Activated T-cell treated with anti-CD3 and anti-CD28 coated beads, Interleukin-2, amount 50 U/mL, for 4 hours (primary cell): Measurements from ENCODE around the gene SLC22A23. TPM values are rescaled to one million over a fixed set of nuclear protein-coding genes. Genes with fewer than 3 reads are reported as not detected.

Experiments
- ATAC-seq, 2 donors: fragments of 200-7000 bp; cut with Tn5 transposase; one replicate each; pipeline ENCODE4 v1.10.0; 2021
- DNase-seq: peaks from one replicate; pipeline ENCODE4 v3.0.0-alpha.2; 2020
- H3K27me3 Mint-ChIP-seq: one replicate; pipeline ENCODE4 v1.8.0; 2021; ENCODE audit warnings: low read depth, mixed read lengths
- H3K36me3 Mint-ChIP-seq: one replicate; pipeline ENCODE4 v1.8.0; 2022; ENCODE audit warnings: mixed read lengths; ENCODE audit not compliant: insufficient read depth
- H3K4me1 Mint-ChIP-seq: one replicate; pipeline ENCODE4 v1.8.0; 2021; ENCODE audit warnings: low read depth, mixed read lengths
- H3K4me3 Mint-ChIP-seq: one replicate; pipeline ENCODE4 v1.8.0; 2021; ENCODE audit warnings: mild to moderate bottlenecking, moderate library complexity, mixed read lengths
- H3K9me3 Mint-ChIP-seq: one replicate; pipeline ENCODE4 v1.8.0; 2021; ENCODE audit warnings: mixed read lengths
- total RNA-seq, 3 donors: library from RNA; stranded (reverse); gene quantifications; one replicate each; pipeline ENCODE4 v1.2.1, GENCODE V29; 2021

The SLC22A23 gene
- total RNA-seq, 3 donors from 2014 or later = 0.50 to 1.2 (median 0.54) TPM

DNA sequence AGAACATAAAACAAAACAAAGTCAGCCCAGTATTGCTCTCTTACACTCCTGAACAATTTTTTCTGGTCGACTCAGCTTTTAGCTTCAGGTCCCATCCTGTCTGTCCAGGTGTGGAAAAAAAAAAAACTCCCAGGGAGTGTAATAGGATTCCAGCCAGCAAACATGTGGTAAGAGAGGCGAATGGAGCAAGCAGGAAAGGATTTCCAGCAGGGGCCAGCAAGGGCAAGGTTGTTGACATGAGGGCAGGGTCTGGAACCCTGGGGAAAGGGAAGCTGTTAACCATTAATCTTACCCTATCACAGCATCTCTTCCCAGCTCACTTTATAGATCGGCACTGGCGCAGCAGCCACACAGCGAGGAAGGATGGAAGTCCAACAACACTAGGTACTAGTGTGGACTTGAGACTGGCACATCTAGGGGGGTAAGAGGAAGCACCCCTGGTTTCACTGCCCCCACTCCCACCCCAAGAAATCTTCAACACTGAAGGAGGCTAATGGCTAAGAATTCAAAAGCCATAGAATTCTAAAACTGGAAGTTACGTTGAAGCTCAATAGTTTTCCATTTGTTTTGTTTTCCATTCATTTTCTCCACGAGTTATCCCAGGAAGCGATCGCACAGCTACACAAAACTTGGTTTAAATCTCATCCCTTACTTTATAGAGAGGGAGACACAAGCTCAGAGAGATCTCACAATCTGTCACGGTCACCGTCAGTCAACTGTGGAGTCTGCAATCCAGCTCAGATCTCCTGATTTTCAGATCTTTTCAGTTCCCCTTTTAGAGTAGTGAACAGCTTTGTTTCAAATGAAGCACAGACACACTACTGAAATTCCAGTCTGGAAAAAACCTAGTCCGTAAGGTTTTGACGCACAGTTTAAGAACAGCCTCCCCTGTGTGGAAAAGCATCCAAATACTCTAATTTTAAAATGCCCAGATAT lies 53.3 kb downstream of the SLC22A23 start:
- Mint-ChIP-seq H3K4me1 (no peaks in the 10 kb centered on the region), H3K9me3 (no peaks in the 10 kb centered on the region), H3K4me3 (no peak overlapping the region), H3K36me3 (peaks cover 14% of the 10 kb centered on the region), H3K27me3 (peaks cover 2% of the 10 kb centered on the region)
- DNase-seq (no peak), ATAC-seq (no peak)

DNA sequence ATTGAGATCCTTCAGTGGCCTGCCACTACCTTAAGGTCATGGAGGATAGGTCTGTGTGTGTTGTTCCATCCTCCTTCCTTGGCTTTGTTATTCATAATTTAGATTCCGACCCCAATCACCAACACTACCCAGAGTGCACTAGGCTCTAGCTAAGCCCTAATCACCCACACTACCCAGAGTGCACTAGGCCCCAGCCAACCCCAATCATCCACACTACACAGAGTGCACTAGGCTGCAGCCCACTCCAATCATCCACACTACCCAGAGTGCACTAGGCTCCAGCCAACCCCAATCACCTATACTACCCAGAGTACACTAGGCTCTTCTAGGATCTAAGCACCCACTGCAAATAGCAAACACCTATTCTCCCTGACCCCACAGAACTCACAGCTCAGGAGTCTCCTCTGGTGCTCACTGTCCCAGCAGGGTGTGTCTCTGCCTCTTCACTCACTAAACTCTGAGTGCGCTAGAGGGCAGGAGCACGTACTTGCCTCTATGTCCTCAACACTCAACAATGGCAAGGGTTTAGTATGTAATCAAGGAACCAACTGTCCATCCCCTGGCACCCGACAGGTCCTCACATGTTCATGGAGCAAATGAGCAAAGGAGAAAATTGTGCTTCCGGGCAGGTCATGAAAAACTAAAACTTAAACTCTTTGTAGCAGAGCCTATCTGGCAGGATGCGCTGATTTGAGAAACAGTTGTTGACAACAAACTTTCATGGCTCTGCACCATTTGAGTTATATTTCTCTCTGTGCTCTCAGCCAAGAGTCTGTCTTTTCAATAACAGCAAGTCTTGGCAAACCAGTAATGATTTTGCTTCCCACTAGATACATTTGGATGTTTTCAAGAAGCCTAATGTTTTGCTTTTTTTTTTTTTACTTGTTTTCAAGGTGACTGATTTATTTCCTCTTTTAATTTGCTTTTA lies 54.3 kb downstream of the SLC22A23 start:
- ATAC-seq (no peak), DNase-seq (no peak)
- Mint-ChIP-seq H3K27me3 (peaks cover 2% of the 10 kb centered on the region), H3K36me3 (peaks cover 12% of the 10 kb centered on the region), H3K9me3 (no peaks in the 10 kb centered on the region), H3K4me1 (no peaks in the 10 kb centered on the region), H3K4me3 (no peak overlapping the region)

DNA sequence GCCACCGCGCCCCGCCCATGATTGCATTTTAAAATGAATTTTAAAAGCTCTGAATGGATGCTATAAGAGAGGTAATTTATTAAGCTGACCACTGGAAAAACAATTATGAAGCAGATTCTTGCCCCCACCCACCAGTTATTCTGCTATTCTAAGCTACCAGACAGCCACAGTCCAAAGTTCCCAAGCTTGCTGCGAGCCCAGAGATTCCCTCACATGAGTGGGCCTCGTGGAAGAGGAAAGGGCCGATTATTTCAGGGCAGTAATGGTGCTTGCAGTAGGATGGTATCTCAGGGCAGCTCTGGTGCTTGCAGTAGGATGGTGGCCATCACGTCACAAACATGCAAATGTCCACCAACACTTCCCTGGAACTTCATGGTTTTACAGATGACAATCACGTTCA lies 56.7 kb downstream of the SLC22A23 start:
- ATAC-seq (no peak), DNase-seq (no peak)
- Mint-ChIP-seq H3K4me3 (no peak overlapping the region), H3K36me3 (peaks cover 10% of the 10 kb centered on the region), H3K4me1 (no peaks in the 10 kb centered on the region), H3K9me3 (no peaks in the 10 kb centered on the region), H3K27me3 (no peaks in the 10 kb centered on the region)

DNA sequence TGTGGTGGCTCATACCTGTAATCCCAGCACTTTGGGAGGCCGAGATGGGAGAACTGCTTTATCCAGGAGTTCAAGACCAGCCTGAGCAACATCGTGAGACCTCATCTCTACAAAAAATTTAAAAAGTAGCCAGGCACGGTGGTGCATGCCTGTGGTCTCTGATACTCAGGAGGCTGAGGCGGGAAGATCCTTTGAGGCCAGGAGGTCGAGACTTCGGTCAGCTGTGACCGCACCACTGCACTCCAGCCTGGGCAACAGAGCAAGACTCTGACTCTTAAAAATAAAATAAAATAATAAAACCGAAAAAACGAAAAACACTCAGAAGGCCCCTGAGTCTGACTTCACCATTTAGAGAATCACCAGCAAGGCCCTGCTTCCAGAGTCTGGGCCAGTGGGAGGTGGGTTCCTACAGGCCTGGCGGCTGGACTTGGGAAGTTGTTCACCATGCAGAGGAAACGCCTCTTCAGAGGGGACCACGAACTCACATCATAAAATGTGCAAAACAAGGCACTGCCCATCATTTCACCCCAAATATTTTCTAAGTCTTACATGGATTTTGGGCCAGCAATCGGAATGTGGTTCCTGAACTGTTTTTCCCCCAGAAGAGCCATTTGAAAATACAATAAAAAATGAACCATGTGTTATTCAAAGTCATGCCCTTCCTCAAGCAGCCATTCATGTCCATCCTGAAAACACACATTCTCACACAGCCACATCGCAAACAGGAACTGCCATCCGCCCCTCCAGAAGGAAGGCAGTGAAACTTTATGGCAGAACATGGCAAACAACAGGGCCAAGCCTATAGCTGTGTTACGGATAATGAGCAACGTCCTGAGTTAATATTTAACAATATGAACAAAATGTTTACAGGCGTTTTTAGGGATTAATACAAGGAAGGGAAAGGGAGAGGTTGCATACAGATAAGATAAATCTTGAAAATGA lies 57.8 kb downstream of the SLC22A23 start:
- Mint-ChIP-seq H3K4me1 (no peaks in the 10 kb centered on the region), H3K36me3 (peaks cover 9% of the 10 kb centered on the region), H3K4me3 (no peak overlapping the region), H3K27me3 (no peaks in the 10 kb centered on the region), H3K9me3 (no peaks in the 10 kb centered on the region)
- DNase-seq (no peak), ATAC-seq (no peak)

DNA sequence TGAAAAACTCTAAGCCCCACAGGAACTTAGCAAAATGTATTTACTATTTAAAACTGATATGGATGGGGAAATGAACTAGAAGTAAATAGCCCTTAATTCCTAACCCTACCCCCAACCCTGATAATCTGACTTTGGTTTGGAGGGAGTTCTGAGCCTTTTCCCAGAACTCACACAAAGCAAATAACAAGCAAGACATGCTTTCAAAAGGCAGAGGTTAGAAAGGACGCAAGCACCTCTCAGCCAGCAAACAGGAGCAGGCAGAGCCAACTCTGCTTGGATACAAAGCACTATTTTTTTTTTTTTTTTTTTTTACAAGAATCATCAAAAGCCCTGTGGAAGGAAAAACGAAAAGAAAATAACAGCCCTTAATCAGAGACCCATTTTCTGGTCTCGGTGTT lies 58.7 kb downstream of the SLC22A23 start:
- Mint-ChIP-seq H3K4me3 (no peak overlapping the region), H3K36me3 (peaks cover 6% of the 10 kb centered on the region), H3K27me3 (no peaks in the 10 kb centered on the region), H3K9me3 (no peaks in the 10 kb centered on the region), H3K4me1 (no peaks in the 10 kb centered on the region)
- ATAC-seq (no peak), DNase-seq (no peak)

DNA sequence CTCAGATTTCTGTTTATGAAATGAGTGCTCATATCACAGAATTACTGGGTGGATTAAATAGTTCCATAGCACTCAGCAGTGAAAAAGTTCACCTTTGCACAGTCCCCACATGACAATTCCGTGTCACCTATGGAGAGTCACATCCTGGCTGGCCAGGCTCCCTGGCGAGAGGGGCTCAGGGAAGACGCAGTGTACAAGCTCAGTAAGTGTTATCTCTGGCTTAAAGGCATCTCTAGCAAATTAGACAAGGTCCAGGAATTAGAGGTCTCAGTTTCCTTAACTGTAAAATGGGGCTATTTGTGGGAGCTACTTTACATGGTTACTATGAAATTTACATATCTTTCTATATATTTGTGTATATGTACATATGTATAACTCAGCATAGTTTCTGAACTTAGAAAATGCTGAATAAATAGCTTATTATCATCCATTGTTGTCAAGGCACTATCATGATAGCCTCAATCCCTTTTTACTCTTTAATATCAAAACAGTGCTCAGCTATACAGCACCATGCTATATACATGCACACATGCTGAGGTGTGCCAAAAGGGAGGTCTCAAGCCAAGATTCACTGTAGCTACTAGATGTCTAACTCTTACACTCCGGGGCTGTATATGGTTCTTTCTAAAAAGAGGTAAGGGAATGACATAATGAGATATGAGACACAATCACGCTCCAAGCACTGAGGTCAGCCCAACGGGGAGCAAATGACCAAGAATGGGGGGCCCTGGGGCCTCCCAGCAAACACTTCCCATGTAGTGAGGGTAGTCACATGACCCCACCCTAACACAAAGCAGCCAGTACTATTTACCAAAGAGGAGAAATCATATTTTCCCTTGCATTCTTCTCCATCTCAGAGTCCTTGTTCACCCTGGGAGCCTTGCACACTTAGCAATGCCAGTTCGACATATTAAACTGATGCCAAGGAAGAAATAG lies 59.4 kb downstream of the SLC22A23 start:
- Mint-ChIP-seq H3K4me3 (no peak overlapping the region), H3K27me3 (no peaks in the 10 kb centered on the region), H3K9me3 (no peaks in the 10 kb centered on the region), H3K36me3 (peaks cover 6% of the 10 kb centered on the region), H3K4me1 (no peaks in the 10 kb centered on the region)
- ATAC-seq (no peak), DNase-seq (no peak)

DNA sequence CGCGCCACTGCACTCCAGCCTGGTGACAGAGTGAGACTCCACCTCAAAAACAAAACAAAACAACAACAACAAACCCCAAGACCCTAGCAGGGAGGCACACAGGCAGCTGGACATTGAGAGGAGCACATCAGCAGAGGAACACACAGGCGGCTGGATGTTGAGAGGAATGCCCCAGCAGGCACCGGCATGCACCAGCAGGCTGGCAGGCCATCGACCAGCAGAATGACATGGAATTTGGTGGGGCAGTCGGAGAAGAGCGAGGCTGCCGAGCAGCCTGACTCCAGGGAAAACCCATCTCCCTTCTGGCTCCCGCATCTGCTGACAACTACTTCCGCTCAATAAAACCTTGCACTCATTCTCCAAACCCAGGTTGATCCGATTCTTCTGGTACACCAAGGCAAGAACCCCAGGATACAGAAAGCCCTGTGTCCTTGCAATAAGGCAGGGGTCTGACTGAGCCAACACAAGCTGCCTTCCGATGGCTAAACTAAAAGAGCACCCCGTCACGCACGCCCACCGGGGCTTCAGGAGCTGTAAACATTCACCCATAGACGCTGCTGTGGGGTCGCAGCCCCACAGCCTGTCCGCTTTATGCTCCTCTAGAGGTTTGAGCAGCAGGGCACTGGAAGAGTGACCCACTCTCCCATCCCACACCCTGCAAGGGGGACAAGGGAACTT lies 60.2 kb downstream of the SLC22A23 start:
- no peak overlapping the region for H3K4me3 Mint-ChIP-seq
- H3K9me3 Mint-ChIP-seq = no peaks in the 10 kb centered on the region
- peaks cover 6% of the 10 kb centered on the region for H3K36me3 Mint-ChIP-seq
- no peaks in the 10 kb centered on the region for H3K4me1 Mint-ChIP-seq
- H3K27me3 Mint-ChIP-seq = no peaks in the 10 kb centered on the region
- DNase-seq (no peak), ATAC-seq (no peak)

DNA sequence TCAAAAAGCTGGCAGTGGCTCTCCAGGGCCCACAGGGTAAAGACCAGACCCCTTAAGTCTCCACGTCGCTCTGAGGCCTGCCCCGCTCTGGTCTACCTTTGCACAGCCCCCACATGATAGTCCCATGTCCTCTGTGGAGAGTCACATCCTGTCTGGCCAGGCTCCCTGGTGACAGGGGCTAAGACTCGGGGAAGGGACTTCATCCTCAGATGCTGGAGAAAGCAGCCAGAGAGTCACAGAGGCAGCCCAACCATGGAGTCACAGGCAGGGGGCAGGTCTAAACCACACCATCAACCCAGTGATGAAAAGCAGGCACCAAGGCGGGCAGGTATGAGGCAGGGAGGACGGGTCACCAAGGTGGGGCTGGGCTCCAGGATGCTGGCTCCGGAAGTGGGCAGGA lies 62.2 kb downstream of the SLC22A23 start:
- Mint-ChIP-seq H3K4me3 (no peak overlapping the region), H3K9me3 (no peaks in the 10 kb centered on the region)
- no peak for ATAC-seq

DNA sequence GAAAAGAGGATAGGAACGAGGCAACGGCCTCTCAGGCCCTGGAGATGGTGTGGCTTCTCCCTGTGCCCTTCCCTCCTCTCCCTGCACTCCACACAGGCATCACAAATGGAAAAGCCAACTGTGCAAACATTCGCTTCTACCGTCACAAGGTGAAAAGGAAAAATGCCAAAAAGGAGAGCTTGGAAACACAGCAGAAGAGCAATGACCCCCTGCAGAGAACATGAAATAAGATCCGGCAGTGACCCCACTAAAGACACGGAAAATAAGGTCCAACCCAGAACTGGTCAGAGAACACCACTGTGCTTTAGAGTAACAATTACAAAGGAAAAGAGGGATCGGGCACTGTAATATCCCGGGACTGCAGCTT lies 63.0 kb downstream of the SLC22A23 start:
- no peaks in the 10 kb centered on the region for H3K36me3 Mint-ChIP-seq
- ATAC-seq = no peak
- no peak overlapping the region for H3K4me3 Mint-ChIP-seq
- no peaks in the 10 kb centered on the region for H3K9me3 Mint-ChIP-seq
- no peaks in the 10 kb centered on the region for H3K27me3 Mint-ChIP-seq
- no peaks in the 10 kb centered on the region for H3K4me1 Mint-ChIP-seq
- no peak for DNase-seq

More for the DNA sequence above, 62.2 kb downstream of the SLC22A23 start:
- no peaks in the 10 kb centered on the region for H3K4me1 Mint-ChIP-seq
- peaks cover 5% of the 10 kb centered on the region for H3K36me3 Mint-ChIP-seq
- no peak for DNase-seq
- H3K27me3 Mint-ChIP-seq = no peaks in the 10 kb centered on the region

DNA sequence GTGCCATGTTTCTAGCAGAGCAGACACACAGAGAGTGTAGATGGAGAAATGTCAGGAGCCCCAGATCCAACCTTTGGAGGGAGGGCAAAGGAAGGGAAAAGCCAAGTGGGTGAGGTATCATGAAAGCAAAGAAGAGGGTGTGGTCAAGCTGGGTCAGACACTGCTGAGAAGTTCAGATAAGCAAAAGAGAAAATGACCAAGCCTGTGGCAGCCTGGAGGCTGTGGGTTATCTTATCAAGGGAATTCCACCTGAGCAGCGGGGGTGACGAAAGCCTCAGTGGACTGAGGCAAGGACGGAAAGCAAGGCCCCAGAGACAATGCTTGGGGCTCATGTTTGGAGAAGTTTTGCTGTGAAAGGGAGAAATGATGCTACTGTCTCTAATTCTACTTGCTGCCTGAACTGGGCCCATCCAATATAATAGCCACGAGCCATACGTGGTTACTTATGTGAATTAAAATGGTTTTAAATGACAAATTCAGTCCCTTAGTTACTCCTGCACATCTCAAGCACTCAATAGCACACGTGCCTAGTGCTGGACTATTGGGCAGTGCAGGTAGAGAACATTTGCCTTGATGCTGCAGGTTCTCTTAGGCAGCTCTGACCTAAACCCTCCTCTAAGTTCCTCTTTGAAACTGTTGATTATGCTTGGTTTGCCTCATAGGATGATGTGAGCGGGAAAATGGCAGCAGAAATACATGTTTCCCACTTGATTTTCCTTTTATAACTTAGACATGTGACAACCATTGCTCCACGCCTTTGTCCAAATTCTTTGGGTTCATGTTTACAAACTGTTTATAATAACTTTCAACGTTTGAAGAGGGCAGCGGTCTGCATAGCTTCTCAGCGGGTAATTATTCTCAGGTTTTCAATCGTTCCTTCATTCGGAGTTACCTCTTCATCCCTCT lies 63.7 kb downstream of the SLC22A23 start:
- Mint-ChIP-seq H3K4me3 (no peak overlapping the region), H3K27me3 (no peaks in the 10 kb centered on the region), H3K9me3 (no peaks in the 10 kb centered on the region), H3K4me1 (peaks cover under 1% of the 10 kb centered on the region), H3K36me3 (no peaks in the 10 kb centered on the region)
- ATAC-seq (no peak), DNase-seq (no peak)

DNA sequence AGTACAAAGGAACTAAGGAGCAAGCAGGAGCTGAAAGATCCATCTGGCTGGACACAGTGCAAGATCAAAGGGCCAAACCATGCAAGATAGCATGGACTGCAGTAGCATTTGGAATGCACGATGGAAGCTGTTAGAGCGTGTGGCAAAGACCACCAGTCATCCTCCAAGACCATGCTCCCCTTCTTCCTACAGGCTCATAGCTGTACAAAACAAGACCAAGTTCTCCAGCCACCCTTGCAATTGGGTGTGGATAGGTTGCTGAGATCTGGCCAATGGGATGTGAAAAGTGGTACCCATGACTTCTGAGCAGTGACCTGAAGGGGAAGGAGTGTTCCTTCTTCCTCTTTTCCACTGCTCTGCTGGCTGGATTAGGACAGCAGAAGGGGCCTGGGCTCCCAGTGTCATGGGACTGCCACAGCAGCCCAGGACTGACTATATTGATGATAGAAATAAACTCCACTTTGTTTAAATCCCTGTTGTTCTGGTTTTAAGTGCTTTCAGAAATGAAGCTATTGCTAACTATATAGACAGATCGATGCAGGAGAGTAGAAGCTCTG lies 64.9 kb downstream of the SLC22A23 start:
- Mint-ChIP-seq H3K4me3 (no peak overlapping the region), H3K36me3 (peaks cover 5% of the 10 kb centered on the region), H3K27me3 (no peaks in the 10 kb centered on the region), H3K4me1 (peaks cover 2% of the 10 kb centered on the region), H3K9me3 (no peaks in the 10 kb centered on the region)
- no peak for DNase-seq
- ATAC-seq = no peak

DNA sequence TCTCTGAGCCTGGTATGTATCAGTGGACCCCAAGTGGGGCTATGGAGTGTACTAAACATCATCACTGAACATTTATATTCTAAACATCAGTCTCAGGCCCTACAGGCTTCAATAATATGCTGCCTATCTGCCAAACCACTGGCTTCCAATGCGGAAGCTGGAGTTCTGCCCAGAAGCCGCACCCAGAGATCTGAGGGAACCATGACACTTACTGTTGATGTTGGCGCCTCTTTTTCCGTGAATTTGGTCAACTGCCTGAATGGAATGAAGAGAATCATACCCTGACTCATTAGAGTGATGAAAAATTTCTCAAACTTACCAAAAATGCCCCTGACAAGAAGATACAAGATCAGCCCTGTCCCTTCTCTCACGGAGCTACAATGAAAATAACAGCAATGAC lies 66.2 kb downstream of the SLC22A23 start:
- no peaks in the 10 kb centered on the region for H3K9me3 Mint-ChIP-seq
- ATAC-seq (no peak), DNase-seq (no peak)
- H3K4me1 Mint-ChIP-seq = peaks cover 2% of the 10 kb centered on the region
- H3K36me3 Mint-ChIP-seq = peaks cover 5% of the 10 kb centered on the region
- no peaks in the 10 kb centered on the region for H3K27me3 Mint-ChIP-seq
- no peak overlapping the region for H3K4me3 Mint-ChIP-seq
